ENCODE measurements around the gene NRXN3.

GRCh38 chr14:79167957-79168356, 997.8 kb downstream of the NRXN3 start:
- no peak for TF ChIP-seq POLR2AphosphoS5 (IDR thresholded peaks at IDR 0.05)
- TF ChIP-seq, protein P1, sequence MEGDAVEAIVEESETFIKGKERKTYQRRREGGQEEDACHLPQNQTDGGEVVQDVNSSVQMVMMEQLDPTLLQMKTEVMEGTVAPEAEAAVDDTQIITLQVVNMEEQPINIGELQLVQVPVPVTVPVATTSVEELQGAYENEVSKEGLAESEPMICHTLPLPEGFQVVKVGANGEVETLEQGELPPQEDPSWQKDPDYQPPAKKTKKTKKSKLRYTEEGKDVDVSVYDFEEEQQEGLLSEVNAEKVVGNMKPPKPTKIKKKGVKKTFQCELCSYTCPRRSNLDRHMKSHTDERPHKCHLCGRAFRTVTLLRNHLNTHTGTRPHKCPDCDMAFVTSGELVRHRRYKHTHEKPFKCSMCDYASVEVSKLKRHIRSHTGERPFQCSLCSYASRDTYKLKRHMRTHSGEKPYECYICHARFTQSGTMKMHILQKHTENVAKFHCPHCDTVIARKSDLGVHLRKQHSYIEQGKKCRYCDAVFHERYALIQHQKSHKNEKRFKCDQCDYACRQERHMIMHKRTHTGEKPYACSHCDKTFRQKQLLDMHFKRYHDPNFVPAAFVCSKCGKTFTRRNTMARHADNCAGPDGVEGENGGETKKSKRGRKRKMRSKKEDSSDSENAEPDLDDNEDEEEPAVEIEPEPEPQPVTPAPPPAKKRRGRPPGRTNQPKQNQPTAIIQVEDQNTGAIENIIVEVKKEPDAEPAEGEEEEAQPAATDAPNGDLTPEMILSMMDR (IDR thresholded peaks at IDR 0.05) = no peak
- TF ChIP-seq POLR2A (IDR thresholded peaks at IDR 0.05) = no peak
